DMS79 treated with DMSO at 0.1 percent for 48 hours (cell line): Measurements from ENCODE around the gene GPATCH1.
"Not testable (repeated sequence)": the region's sequence is repeated elsewhere in the genome, so short reads cannot be mapped to it uniquely, and the experiment has no call there.

Source experiments
- DNase-seq: peaks from one replicate; lab custom pipeline; 2025; lab: John Stamatoyannopoulos, UW

GPATCH1 gene, protein sequence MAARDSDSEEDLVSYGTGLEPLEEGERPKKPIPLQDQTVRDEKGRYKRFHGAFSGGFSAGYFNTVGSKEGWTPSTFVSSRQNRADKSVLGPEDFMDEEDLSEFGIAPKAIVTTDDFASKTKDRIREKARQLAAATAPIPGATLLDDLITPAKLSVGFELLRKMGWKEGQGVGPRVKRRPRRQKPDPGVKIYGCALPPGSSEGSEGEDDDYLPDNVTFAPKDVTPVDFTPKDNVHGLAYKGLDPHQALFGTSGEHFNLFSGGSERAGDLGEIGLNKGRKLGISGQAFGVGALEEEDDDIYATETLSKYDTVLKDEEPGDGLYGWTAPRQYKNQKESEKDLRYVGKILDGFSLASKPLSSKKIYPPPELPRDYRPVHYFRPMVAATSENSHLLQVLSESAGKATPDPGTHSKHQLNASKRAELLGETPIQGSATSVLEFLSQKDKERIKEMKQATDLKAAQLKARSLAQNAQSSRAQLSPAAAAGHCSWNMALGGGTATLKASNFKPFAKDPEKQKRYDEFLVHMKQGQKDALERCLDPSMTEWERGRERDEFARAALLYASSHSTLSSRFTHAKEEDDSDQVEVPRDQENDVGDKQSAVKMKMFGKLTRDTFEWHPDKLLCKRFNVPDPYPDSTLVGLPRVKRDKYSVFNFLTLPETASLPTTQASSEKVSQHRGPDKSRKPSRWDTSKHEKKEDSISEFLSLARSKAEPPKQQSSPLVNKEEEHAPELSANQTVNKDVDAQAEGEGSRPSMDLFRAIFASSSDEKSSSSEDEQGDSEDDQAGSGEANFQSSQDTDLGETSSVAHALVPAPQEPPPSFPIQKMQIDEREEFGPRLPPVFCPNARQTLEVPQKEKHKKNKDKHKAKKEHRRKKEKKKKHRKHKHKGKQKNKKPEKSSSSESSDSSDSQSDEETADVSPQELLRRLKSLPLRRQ

DNA sequence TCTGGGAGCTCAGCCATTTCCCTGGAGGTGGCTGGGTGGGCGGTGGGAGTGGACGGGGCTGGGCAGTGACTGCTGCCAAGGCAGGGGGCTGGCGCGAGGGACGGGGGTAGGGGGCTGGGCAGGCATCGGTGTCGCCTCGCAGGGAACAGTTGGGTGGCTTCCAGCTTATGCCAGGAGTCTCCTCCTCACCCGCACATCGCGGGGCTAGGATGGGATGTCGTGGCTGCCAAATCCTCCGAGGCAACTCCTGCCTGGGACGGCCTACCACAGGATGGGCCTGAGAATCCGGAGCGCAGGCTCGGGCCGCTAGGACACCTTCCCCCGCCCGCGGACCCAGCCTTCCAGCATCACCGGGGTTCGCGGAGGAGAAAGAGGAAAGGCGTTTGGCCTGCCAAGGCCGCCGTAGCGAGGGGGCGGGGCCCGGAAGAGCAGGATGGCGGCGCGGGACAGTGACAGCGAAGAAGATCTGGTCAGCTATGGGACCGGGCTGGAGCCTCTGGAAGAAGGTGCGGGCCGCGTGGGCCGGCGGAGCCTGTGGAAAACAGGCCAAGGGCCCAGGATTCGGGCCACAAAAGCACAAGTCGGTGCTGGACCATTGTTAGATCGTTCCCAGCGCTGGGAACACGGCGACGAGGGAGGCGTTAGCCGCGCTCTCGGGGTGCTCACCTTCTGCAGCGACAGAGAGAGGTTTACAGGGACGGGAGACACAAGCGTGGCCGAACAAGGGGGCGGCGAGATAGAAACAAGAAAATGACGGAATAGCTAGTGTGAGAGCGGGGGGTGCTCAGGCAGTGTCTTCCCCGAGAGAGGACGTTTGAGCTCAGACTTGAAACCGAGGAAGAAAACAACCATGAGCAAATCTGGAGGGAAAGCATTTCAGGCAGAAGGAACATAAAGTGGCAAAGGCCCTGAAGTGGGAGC lies at the start of gene GPATCH1:
Gene GPATCH1, plus strand, starts transcription at position 421 of the 921 bp plus-strand sequence. Its CDS starts 13 bp downstream, at position 434.
- DNase-seq: peak; percentile 81

DNA sequence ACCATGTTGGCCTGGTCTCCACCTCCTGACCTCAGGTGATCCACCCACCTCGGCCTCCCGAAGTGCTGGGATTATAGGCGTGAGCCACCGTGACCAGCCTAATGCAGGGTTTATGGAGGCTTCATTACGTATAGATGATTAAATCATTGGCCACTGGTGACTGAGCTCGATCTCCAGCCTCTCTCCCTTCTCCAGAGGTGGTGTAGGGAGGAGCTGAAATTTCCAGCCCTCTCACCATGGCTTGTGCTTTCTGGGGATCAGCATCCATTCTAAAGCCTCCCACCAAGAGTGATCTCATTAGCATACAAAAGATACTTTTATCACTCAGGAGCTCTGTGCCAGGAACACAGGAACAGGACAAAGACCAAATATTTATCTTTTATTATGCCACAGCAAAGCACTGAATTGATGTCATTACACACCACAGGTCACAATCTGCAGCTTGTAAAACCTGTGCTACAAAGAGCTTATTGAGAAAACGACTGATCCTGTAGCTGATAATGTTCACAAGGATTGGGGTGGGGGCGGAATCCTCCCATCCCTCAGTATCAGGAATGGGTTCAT lies 48.7 kb upstream of the GPATCH1 start:
- no peak for DNase-seq

DNA sequence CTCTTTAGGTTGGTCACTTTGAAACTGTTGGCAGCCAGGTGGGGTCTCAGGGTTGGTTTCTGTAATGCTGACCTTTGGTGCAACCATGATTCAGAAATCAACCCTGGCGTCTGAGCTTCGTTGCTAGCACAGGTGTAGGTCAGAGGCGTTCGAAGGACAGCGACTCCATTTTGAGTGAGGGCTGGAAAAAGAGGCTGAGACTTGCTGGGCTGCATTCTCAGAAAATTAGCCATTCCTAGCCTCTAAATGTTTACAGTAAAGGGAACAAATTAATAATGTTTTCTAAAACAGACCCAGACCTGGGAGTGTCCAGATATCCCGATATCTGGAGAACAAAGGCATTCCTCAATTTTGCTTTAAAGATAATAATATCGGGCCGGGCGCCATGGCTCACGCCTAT lies 45.5 kb upstream of the GPATCH1 start:
- DNase-seq: no peak

DNA sequence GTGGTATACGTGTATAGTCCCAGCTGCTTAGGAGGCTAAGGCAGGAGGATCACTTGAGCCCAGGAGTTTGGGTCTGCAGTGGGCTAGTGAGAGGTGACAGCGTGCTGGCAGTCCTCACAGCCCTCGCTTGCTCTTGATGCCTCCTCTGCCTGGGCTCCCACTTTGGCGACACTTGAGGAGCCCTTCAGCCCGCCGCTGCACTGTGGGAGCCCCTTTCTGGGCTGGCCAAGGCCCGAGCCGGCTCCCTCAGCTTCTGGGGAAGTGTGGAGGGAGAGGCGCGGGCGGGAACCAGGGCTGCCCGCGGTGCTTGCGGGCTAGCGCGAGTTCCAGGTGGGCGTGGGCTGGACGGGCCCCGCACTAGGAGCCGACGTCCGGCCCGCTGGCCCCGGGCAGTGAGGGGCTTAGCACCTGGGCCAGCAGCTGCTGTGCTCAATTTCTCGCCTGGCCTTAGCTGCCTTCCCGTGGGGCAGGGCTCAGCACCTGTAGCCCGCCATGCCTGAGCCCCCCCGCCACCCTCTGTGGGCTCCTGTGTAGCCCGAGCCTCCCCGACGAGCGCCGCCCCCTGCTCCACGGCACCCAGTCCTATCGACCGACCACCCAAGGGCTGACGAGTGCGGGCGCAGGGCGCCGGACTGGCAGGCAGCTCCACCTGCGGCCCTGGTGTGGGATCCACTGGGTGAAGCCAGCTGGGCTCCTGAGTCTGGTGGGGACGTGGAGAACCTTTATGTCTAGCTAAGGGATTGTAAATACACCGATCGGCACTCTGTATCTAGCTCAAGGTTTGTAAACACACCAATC lies 44.4 kb upstream of the GPATCH1 start:
- DNase-seq: not testable (repeated sequence)

GRCh38 chr19:33037168-33038025 lies 43.6 kb upstream of the GPATCH1 start:
- DNase-seq: not testable (repeated sequence)

DNA sequence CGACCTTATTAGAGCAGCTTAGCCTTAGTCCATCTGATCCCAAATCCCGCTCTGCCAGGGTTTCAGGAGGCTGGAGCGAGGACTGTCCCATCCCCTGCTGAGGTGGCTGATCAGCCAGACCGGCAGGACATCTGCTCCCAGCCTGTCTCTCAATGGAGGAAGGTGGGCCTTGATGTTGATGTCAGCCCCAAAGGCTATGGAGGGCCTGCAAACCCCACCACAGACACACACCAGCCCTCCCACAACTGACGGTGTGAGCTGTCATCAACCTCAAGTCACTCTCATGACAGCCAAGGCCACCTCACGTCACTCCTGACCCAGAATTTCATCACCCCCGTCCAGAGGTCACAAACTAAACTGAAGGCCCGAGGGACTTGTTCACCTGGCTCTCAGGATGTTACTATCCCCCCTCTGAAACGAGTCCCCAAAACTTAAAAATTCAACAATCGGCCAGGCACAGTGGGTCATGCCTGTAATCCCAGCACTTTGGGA lies 41.8 kb upstream of the GPATCH1 start:
- no peak for DNase-seq

- no peak for DNase-seq
Measured at GRCh38 chr19:33039815-33040214, 41.2 kb upstream of the GPATCH1 start.

GRCh38 chr19:33040994-33041827 lies 39.8 kb upstream of the GPATCH1 start:
- peak; percentile 85 for DNase-seq

DNA sequence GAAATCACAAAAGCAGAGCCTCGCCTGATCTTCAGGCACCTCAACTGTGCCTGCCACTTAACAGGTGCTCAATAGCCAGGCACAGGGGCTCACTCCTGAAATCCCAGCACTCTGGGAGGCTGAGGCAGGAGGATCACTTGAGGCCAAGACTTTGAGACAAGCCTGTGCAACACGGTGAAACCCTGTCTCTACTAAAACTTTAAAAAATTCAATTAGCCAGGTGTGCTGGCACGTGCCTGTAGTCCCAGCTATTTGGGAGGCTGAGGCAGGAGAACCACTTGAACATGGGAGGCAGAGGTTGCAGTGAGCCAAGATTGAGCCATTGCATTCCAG lies 39.2 kb upstream of the GPATCH1 start:
- not testable (repeated sequence) for DNase-seq

- no peak for DNase-seq
Measured at GRCh38 chr19:33047422-33047821, 33.6 kb upstream of the GPATCH1 start.

DNA sequence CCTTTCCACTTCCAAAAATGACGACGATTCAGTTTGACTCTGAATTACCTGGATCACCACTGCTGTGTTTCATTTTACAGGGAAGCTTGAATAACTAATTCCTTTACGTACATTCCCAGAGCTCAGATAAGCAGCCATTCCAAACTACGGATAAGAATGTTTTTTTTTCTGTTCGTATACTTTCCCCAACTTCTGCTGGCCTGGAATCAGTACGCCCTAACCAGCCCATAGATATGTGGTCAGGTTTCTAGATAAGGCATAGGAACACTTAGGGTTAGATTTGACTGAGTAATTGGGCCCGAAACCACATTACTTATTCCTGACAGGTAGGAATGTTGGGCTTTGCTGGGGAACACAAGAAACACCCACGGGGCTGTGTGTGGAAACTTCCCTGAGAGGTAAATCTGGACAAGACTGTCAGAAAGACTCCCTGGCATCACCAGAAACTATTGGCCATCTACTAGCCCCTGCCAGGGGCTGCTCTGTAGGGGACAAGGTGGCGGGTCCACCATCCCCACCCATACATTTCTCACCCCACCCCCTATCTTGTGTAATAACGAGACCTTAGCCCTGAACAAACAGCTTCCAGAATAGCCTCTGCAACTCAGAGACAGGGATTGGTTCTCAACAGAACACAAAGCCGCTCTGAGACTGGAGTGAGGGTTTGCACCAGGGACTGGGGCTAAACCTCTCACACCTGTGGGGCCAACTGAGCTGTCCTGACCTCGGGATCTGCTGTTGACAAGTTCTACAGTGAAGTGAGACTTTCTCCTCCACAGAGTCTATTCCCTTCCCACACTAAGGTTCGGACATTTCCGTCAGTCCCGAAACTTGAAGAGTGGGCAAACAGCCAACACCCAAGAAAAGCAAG lies 31.9 kb upstream of the GPATCH1 start:
- no peak for DNase-seq

DNA sequence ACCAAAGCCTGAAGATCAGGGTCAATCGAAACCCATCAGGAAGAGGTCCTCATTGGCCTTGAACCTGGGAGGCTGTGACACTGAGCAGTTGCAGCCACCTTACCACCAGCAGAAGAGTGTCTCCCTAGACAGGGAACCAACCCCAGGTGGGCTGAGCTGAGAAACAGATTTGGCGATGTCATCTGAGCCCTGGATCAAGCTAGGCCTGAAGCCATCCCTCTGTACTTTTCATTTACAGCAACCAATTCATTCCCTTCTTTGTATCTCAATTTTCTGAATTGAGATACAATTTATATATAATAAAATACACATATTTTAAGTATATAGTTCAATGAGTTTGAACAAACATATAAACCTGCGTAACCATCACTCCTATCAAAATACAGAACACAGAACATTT lies 30.9 kb upstream of the GPATCH1 start:
- no peak for DNase-seq

- DNase-seq: peak; percentile 45
Measured at GRCh38 chr19:33052352-33052972, 28.5 kb upstream of the GPATCH1 start.

GRCh38 chr19:33054623-33055022 lies 26.4 kb upstream of the GPATCH1 start:
- no peak for DNase-seq

- no peak for DNase-seq
Measured at GRCh38 chr19:33055718-33056117, 25.3 kb upstream of the GPATCH1 start.

DNA sequence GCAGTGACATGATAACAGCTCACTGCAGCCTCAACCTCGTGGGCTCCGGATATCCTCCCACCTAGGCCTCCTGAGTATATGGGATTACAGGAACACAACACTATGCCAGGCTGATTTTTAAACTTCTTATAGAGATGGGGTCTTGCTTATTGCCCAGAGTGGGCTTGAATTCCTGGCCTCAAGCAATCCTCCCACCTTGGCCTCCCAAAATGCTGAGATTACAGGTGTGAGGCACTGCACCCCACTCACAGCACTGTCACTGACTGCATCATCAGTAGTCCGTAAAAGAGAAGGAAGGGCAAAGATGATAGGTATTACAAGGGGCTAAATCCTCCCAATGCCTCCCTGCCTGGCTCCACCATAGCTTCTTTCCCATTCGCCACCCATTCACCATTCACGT lies 20.4 kb upstream of the GPATCH1 start:
- DNase-seq: no peak

GRCh38 chr19:33062902-33063301 lies 18.1 kb upstream of the GPATCH1 start:
- no peak for DNase-seq
